Measurements from ENCODE around the gene ASPSCR1. TPM values are rescaled to one million over a fixed set of nuclear protein-coding genes. Genes with fewer than 3 reads are reported as not detected.

Gene ASPSCR1
- total and polyA plus RNA-seq, 2 donors from 2014 or later: 35.2 to 57.5 TPM

DNA sequence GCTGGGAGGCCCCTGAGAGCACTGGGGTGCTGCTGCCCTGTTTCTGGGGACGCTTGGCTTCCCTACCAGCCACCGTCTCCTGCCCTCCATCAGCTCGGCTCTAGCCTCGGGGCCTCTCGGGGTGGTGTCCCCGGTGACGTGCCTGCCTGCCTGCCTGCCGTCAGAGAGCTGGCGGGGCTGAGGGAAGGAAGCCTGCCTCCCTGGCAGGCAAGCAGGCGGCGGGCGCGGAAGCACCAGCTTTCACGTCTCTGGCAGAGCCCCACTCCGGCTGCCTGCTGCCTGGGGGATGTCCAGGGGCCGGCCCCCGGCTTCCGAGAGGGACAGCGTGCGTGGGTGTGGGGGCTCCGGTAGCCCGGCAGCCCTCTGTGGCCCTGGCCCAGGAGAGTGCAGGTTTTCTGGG is 35.9 kb downstream of the ASPSCR1 start:
- H3K9ac ChIP-seq (ENCODE audit: low read length in 3 of 3): no peak overlapping the region
- no peak overlapping the region for H3K27ac ChIP-seq (ENCODE audit: low read depth in 2 of 2, low read length in 2 of 2)
- no peaks in the 10 kb centered on the region for H3K4me1 ChIP-seq (ENCODE audit: control insufficient read depth in 2 of 3, insufficient read depth in 2 of 3, low read depth in 1 of 3, low read length in 3 of 3)
- H3K27me3 ChIP-seq (ENCODE audit: control insufficient read depth, insufficient read depth, low read length): no peaks in the 10 kb centered on the region
- intact Hi-C loops (cut with DNase I): loop anchor here (10.0 kb wide), 1 partner anchor 49 kb away; the partner anchor contains the start of gene NOTUM
- peak in 2 of 5 donors; percentile 46 to 48 for DNase-seq
- no peak overlapping the region for H3K4me3 ChIP-seq (ENCODE audit: low read length in 3 of 3)
- TF ChIP-seq, protein P1, sequence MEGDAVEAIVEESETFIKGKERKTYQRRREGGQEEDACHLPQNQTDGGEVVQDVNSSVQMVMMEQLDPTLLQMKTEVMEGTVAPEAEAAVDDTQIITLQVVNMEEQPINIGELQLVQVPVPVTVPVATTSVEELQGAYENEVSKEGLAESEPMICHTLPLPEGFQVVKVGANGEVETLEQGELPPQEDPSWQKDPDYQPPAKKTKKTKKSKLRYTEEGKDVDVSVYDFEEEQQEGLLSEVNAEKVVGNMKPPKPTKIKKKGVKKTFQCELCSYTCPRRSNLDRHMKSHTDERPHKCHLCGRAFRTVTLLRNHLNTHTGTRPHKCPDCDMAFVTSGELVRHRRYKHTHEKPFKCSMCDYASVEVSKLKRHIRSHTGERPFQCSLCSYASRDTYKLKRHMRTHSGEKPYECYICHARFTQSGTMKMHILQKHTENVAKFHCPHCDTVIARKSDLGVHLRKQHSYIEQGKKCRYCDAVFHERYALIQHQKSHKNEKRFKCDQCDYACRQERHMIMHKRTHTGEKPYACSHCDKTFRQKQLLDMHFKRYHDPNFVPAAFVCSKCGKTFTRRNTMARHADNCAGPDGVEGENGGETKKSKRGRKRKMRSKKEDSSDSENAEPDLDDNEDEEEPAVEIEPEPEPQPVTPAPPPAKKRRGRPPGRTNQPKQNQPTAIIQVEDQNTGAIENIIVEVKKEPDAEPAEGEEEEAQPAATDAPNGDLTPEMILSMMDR (IDR thresholded peaks at IDR 0.05; ENCODE audit: borderline replicate concordance, extremely low read depth, insufficient read depth): no peak
- H3K36me3 ChIP-seq (ENCODE audit: control insufficient read depth in 2 of 3, insufficient read depth in 3 of 3, low read length in 3 of 3): no peaks in the 10 kb centered on the region
- FAIRE-seq: no peak
- H3K9me3 ChIP-seq (ENCODE audit: control insufficient read depth in 2 of 3, insufficient read depth in 1 of 3, low read length in 3 of 3): no peaks in the 10 kb centered on the region

DNA sequence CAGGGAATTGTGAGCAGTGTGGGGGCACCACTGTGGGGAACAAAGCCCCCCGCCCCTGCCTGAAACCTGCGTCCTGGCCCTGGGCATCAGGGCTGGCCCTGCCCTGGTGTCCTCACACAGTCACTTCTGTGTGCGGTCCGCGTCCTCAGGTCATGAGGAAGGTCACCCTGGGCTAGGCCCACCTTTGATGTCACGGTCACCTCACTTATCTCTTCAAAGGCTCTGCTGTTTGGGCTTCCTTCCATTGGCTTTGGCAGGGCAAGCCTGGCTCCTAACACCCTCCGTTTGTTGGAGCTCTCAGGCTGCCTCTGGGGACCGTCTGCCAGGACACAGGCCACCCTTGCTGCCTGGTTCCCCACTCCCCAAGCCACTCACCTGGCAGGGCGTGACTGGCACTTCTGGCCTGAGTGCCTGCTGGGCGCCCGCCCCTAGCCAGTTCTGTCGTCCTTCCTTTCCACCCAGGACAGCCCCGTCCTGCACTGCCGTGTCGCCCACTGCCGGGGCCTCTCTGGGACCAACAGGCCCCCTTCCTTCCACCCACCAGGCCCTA is 36.4 kb downstream of the ASPSCR1 start:
- no peaks in the 10 kb centered on the region for H3K4me1 ChIP-seq (ENCODE audit: control insufficient read depth in 2 of 3, insufficient read depth in 2 of 3, low read depth in 1 of 3, low read length in 3 of 3)
- no peak overlapping the region for H3K4me3 ChIP-seq (ENCODE audit: low read length in 3 of 3)
- H3K27me3 ChIP-seq (ENCODE audit: control insufficient read depth, insufficient read depth, low read length): no peaks in the 10 kb centered on the region
- TF ChIP-seq, protein P1 (IDR thresholded peaks at IDR 0.05; ENCODE audit: borderline replicate concordance, extremely low read depth, insufficient read depth): no peak
- FAIRE-seq (no peak), DNase-seq (no peak)
- no peak overlapping the region for H3K27ac ChIP-seq (ENCODE audit: low read depth in 2 of 2, low read length in 2 of 2)
- intact Hi-C loops (cut with DNase I): loop anchor here (10.0 kb wide), 1 partner anchor 49 kb away; the partner anchor contains the start of gene NOTUM
- no peaks in the 10 kb centered on the region for H3K9me3 ChIP-seq (ENCODE audit: control insufficient read depth in 2 of 3, insufficient read depth in 1 of 3, low read length in 3 of 3)
- H3K36me3 ChIP-seq (ENCODE audit: control insufficient read depth in 2 of 3, insufficient read depth in 3 of 3, low read length in 3 of 3): no peaks in the 10 kb centered on the region
- H3K9ac ChIP-seq (ENCODE audit: low read length in 3 of 3): no peak overlapping the region

GRCh38 chr17:82014432-82014831 is 37.0 kb downstream of the ASPSCR1 start:
- Histone ChIP-seq H3K9ac (ENCODE audit: low read length in 3 of 3) (no peak overlapping the region), H3K4me1 (ENCODE audit: control insufficient read depth in 2 of 3, insufficient read depth in 2 of 3, low read depth in 1 of 3, low read length in 3 of 3) (no peaks in the 10 kb centered on the region), H3K36me3 (ENCODE audit: control insufficient read depth in 2 of 3, insufficient read depth in 3 of 3, low read length in 3 of 3) (no peaks in the 10 kb centered on the region), H3K4me3 (ENCODE audit: low read length in 3 of 3) (no peak overlapping the region), H3K27me3 (ENCODE audit: control insufficient read depth, insufficient read depth, low read length) (no peaks in the 10 kb centered on the region), H3K27ac (ENCODE audit: low read depth in 2 of 2, low read length in 2 of 2) (no peak overlapping the region), H3K9me3 (ENCODE audit: control insufficient read depth in 2 of 3, insufficient read depth in 1 of 3, low read length in 3 of 3) (no peaks in the 10 kb centered on the region)
- DNase-seq (no peak), FAIRE-seq (no peak)
- intact Hi-C loops (cut with DNase I): loop anchor here (10.0 kb wide), 1 partner anchor 50 kb away; the partner anchor contains the start of gene NOTUM
- TF ChIP-seq, protein P1 (IDR thresholded peaks at IDR 0.05; ENCODE audit: borderline replicate concordance, extremely low read depth, insufficient read depth): no peak

GRCh38 chr17:82014971-82015310 is 37.5 kb downstream of the ASPSCR1 start:
- Histone ChIP-seq H3K9ac (ENCODE audit: low read length in 3 of 3) (no peak overlapping the region), H3K4me3 (ENCODE audit: low read length in 3 of 3) (no peak overlapping the region), H3K27ac (ENCODE audit: low read depth in 2 of 2, low read length in 2 of 2) (no peak overlapping the region), H3K36me3 (ENCODE audit: control insufficient read depth in 2 of 3, insufficient read depth in 3 of 3, low read length in 3 of 3) (no peaks in the 10 kb centered on the region), H3K9me3 (ENCODE audit: control insufficient read depth in 2 of 3, insufficient read depth in 1 of 3, low read length in 3 of 3) (no peaks in the 10 kb centered on the region), H3K4me1 (ENCODE audit: control insufficient read depth in 2 of 3, insufficient read depth in 2 of 3, low read depth in 1 of 3, low read length in 3 of 3) (no peaks in the 10 kb centered on the region), H3K27me3 (ENCODE audit: control insufficient read depth, insufficient read depth, low read length) (no peaks in the 10 kb centered on the region)
- DNase-seq (no peak), FAIRE-seq (no peak)
- TF ChIP-seq, protein P1 (IDR thresholded peaks at IDR 0.05; ENCODE audit: borderline replicate concordance, extremely low read depth, insufficient read depth): no peak
- intact Hi-C loops (cut with DNase I): loop anchor here (10.0 kb wide), 1 partner anchor 50 kb away; the partner anchor contains the start of gene NOTUM

Data from kidney (tissue), 14 donors.